Right atrium auricular region (tissue), 2 donors: ENCODE results near the gene SIK3. TPM values are rescaled to one million over a fixed set of nuclear protein-coding genes. Genes with fewer than 3 reads are reported as not detected.

Experiments
- DNase-seq: peaks from one replicate; pipeline ENCODE4 v3.0.0-alpha.2; 2019; ENCODE audit warnings: low spot score
- H3K27ac ChIP-seq, 2 donors: fragments of 200-600 bp; sonication (generic); 1 replicate in 1 of 2; 2 replicates in 1 of 2; pipeline ENCODE4 v1.5.1; 2016 to 2019
- H3K27me3 ChIP-seq, 2 donors: fragments of 200-600 bp; sonication (generic); one replicate each; pipeline versions ENCODE4 v1.5.1 to v1.6.0; 2017 to 2019
- H3K36me3 ChIP-seq: fragments of 200-600 bp; sonication (generic); one replicate; pipeline ENCODE4 v1.5.1; 2016
- H3K4me1 ChIP-seq, 2 donors: fragments of 200-600 bp; sonication (generic); one replicate each; pipeline versions ENCODE4 v1.5.1 to v1.6.0; 2017 to 2019
- H3K4me3 ChIP-seq, 2 donors: fragments of 200-600 bp; sonication (generic); 1 replicate in 1 of 2; 2 replicates in 1 of 2; pipeline ENCODE4 v1.5.1; 2017 to 2019; ENCODE audit warnings: mild to moderate bottlenecking in 1 of 2, moderate library complexity in 1 of 2
- H3K9me3 ChIP-seq, 2 donors: fragments of 200-600 bp; sonication (generic); one replicate each; pipeline ENCODE4 v1.5.1; 2019
- CTCF ChIP-seq, 2 donors: fragments of 200-600 bp; sonication (generic); IDR thresholded peaks; one replicate each; pipeline ENCODE4 v1.5.1; 2019; ENCODE audit warnings: antibody characterized with exemption in 2 of 2
- total RNA-seq, 2 donors: library from RNA; depleted of rRNA; stranded (reverse); fragments of >200 nt; gene quantifications; one replicate each; pipeline ENCODE4 v1.1.0, GENCODE V29; 2016

Gene SIK3
- total RNA-seq, 2 donors from 2014 or later: 27.0 to 40.1 TPM

- no peak for TF ChIP-seq CTCF (IDR thresholded peaks at IDR 0.05)
- DNase-seq: no peak
- Histone ChIP-seq H3K4me3 (no peak overlapping the region), H3K27me3 (no peaks in the 10 kb centered on the region), H3K36me3 (peaks cover 32% of the 10 kb centered on the region), H3K27ac (no peak overlapping the region), H3K9me3 (no peaks in the 10 kb centered on the region), H3K4me1 (peaks cover 0 to 49% of the 10 kb centered on the region in 2 donors)
Measured at GRCh38 chr11:116869610-116870009, 228.6 kb downstream of the SIK3 start.

- TF ChIP-seq CTCF (IDR thresholded peaks at IDR 0.05): no peak
- Histone ChIP-seq H3K4me3 (no peak overlapping the region), H3K27ac (peak overlapping the region in 1 of 2 donors; percentile 57), H3K9me3 (no peaks in the 10 kb centered on the region), H3K4me1 (peaks cover 0 to 34% of the 10 kb centered on the region in 2 donors), H3K27me3 (no peaks in the 10 kb centered on the region), H3K36me3 (peaks cover 39% of the 10 kb centered on the region)
- no peak for DNase-seq
Measured at GRCh38 chr11:116868066-116868465, 230.2 kb downstream of the SIK3 start.

- Histone ChIP-seq H3K27ac (peak overlapping the region in 1 of 2 donors; percentile 57), H3K4me1 (peaks cover 0 to 30% of the 10 kb centered on the region in 2 donors)
Measured at GRCh38 chr11:116867619-116868018, 230.6 kb downstream of the SIK3 start.

GRCh38 chr11:116866804-116867455 lies 231.3 kb downstream of the SIK3 start:
- H3K36me3 ChIP-seq: peaks cover 42% of the 10 kb centered on the region
- H3K4me1 ChIP-seq: peaks cover 0 to 26% of the 10 kb centered on the region in 2 donors
- no peaks in the 10 kb centered on the region for H3K9me3 ChIP-seq
- no peaks in the 10 kb centered on the region for H3K27me3 ChIP-seq
- no peak for TF ChIP-seq CTCF (IDR thresholded peaks at IDR 0.05)
- peak overlapping the region in 1 of 2 donors; percentile 57 for H3K27ac ChIP-seq
- no peak for DNase-seq
- no peak overlapping the region for H3K4me3 ChIP-seq

More at GRCh38 chr11:116867619-116868018, 230.6 kb downstream of the SIK3 start:
- H3K36me3 ChIP-seq: peaks cover 39% of the 10 kb centered on the region
- no peaks in the 10 kb centered on the region for H3K9me3 ChIP-seq
- no peak for DNase-seq
- no peaks in the 10 kb centered on the region for H3K27me3 ChIP-seq
- no peak for TF ChIP-seq CTCF (IDR thresholded peaks at IDR 0.05)
- no peak overlapping the region for H3K4me3 ChIP-seq

GRCh38 chr11:116865696-116866095 lies 232.5 kb downstream of the SIK3 start:
- no peak for TF ChIP-seq CTCF (IDR thresholded peaks at IDR 0.05)
- no peak for DNase-seq
- Histone ChIP-seq H3K27ac (no peak overlapping the region), H3K27me3 (no peaks in the 10 kb centered on the region), H3K4me3 (no peak overlapping the region), H3K4me1 (peaks cover 0 to 19% of the 10 kb centered on the region in 2 donors), H3K9me3 (no peaks in the 10 kb centered on the region), H3K36me3 (peaks cover 54% of the 10 kb centered on the region)

GRCh38 chr11:116864531-116864930 lies 233.7 kb downstream of the SIK3 start:
- no peaks in the 10 kb centered on the region for H3K9me3 ChIP-seq
- H3K27me3 ChIP-seq: no peaks in the 10 kb centered on the region
- TF ChIP-seq CTCF (IDR thresholded peaks at IDR 0.05): no peak
- peaks cover 56% of the 10 kb centered on the region for H3K36me3 ChIP-seq
- H3K27ac ChIP-seq: no peak overlapping the region
- DNase-seq: no peak
- no peak overlapping the region for H3K4me3 ChIP-seq
- peaks cover 0 to 14% of the 10 kb centered on the region in 2 donors for H3K4me1 ChIP-seq
